A549 treated with AZD2906 at 1 μM for 4 hours (cell line): Measurements from ENCODE around the gene ZNF552. TPM values are rescaled to one million over a fixed set of nuclear protein-coding genes. Genes with fewer than 3 reads are reported as not detected.

Source experiments
- total RNA-seq: library from RNA; stranded (reverse); fragments of 200-300 nt; extraction: Qiagen RNA extraction; gene quantifications from 5 replicates; pipeline ENCODE4 v1.2.3, GENCODE V29; 2022

ZNF552 gene
- 4.5 to 6.0 TPM (median 5.1 TPM) in 5 replicates for total RNA-seq

DNA sequence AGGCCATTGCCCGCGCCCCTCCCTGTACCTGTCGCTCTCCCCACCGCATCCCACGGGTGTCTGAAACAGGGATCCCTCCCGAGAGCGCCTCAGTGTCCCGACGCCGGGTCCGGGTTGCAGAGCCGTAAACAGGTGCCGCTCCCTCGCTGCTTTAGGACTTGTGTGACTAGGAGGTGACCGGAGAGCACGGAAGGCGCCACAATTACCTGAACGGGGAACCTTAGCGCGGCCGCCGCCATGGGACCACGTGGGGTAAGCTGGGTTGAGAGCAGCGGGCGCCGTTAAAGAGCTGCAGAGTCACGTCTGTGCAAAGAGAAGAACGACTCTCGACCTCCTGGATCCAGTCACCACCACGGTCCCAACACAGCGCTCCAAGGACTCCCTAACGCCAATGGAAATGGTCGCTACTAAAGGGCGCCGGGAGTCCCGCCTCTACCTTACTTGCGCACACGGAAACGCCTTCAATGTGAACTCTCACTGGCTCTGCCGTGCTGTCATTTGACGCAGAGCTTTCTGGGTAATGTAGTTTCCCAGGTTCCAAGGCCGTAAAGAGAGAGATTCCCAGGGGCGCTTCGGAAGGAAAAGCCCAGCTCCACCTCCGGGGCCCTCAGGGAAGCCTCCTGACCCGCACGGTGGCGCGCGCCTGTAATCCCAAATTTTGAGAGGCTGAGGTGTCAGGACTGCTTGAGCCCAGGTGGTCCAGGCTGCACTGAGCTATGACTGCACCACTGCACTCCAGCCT lies at the start of gene ZNF552:
ZNF552 (minus strand) TSS at position 409 of the 742 bp plus-strand sequence; CDS start at position 239, 170 bp downstream.

DNA sequence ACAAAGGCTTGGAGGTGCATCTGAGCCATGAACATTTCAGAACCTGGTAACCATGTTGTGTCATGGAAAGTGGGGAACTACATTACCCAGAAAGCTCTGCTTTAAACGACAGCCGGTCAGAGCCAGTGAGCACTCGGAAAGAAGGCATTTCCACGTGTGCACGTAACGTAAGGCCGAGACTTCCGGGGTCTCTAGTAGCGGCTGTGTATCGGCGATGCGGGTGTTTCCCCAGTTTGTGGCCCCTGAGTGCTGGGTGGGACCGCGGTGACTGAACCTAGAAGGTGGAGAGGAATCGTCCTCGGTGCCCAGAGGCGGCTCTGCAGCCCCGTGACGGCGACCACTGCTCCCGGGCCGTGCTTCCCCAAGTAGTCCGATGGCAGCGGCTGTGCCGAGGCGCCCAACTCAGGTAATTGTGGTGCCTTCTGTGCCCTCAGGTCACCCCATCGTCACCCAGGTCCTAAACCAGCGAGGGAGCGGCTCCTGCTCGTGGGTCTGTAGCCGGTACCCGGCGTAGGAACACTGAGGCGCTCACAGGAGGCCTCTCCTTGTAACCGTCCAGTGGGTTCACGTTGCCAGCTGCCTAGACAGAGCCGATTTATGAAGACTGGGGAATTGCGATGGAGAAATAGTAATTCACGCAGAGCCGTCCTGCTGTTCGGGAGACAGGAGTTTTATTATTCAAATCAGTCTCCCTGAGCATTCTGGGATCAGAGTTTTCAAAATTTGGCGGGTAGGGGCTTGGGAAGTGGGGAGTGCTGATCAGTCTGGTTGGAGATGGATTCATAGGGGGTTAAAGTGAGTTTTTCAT lies 35.2 kb upstream of the ZNF552 start, which contains the start of gene ZNF587:
ZNF587 (plus strand) TSS at position 194 of the 808 bp plus-strand sequence; CDS start at position 374, 180 bp downstream.

DNA sequence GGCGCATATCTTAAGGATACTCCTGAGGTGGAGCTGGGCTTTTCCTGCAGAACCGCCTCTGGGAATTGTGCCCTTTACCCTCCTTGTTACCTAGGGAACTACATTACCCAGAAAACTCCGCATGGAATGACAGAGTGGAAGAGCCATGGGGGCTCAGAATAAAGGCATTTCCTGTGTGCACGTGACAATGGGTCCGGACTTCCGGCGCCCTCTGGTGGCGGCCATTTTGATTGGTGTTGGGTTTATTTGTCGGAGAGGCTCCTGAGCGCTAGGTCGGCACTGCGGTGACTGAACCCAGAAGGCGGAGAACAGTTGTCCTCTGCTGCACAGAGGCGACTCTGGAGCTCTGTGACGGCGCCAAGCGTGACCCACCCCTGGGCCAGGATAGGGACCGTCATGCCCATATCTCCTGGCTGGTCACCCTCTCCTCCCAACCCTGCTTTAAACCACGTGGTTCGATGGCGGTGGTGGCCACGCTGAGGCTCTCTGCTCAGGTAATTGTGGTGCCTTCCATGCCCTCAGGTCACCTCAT lies 15.4 kb upstream of the ZNF552 start, which contains the start of gene ZNF587B:
ZNF587B (plus strand) TSS at position 229 of the 532 bp plus-strand sequence; CDS start at position 459, 230 bp downstream.

DNA sequence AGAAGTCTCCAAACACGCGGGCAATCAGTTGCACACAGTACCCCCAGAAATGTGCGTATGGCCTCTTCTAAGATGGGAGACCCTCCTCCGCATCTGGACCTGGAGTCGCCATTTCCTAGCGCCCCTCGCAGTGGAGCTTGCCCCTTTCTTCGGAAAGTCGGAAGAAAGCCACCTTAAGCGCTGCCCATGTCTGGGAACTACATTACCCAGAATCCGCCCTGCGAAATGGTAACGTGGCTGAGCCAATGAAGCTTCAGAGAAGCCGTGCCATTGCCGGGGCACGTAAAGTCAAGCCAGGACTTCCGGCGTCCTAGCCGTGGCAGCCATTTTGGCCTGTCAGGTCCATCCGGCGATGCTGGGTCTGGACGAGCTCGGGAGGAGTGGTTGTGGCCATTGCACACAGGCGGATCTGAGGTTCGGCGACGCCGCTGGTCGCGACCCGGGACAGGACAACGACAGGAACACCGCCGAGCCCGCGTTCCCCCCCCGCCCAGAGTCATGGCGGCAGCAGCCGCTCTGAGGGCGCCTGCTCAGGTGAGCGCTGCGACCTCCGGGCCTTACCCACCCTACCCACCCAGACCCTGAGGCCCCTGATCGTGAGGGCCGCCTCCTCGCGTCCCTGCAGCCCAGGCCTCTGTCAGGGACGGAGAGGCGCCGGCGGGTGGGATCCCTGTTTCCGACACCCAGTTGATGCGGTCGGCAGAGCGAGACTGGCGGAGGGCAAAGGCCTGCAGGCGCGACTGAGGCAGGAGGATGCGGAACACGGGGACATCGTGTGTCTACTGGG lies 45.2 kb downstream of the ZNF552 start, which contains the start of gene ZNF586:
ZNF586 (plus strand) TSS at position 332 of the 787 bp plus-strand sequence; CDS start at position 499, 167 bp downstream.

Other genes with a start within 250 kb of the ZNF552 start
- 3.9 to 4.7 TPM (median 4.4 TPM) in 5 replicates for gene ZNF416, start 236.0 kb downstream of the ZNF552 start, total RNA-seq
- 0.07 TPM in 1 of 5 replicates, not detected in the others for gene ZIK1, start 230.8 kb downstream of the ZNF552 start, total RNA-seq
- gene ZNF530, start 215.0 kb downstream of the ZNF552 start, total RNA-seq = 4.8 to 6.2 TPM (median 5.4 TPM) in 5 replicates
- gene ZNF134, start 200.7 kb downstream of the ZNF552 start, total RNA-seq = 7.3 to 9.0 TPM (median 8.3 TPM) in 5 replicates
- 5.3 to 6.4 TPM (median 6.2 TPM) in 5 replicates for gene ZNF211, start 181.7 kb downstream of the ZNF552 start, total RNA-seq
- gene ZSCAN4, start 146.0 kb downstream of the ZNF552 start, total RNA-seq = not detected in 5 replicates
- gene ZNF551, start 132.9 kb downstream of the ZNF552 start, total RNA-seq = 4.7 to 5.6 TPM (median 5.2 TPM) in 5 replicates
- not detected in 5 replicates for gene ZNF154, start 105.7 kb downstream of the ZNF552 start, total RNA-seq
- gene ZNF671, start 87.3 kb downstream of the ZNF552 start, total RNA-seq = 0.84 to 1.1 TPM (median 1.0 TPM) in 5 replicates
- 4.8 to 5.8 TPM (median 5.4 TPM) in 5 replicates for gene ZNF776, start 68.1 kb downstream of the ZNF552 start, total RNA-seq
- 6.0 to 6.9 TPM (median 6.5 TPM) in 5 replicates for gene ZNF586, start 45.2 kb downstream of the ZNF552 start, total RNA-seq
- 6.2 to 9.4 TPM (median 6.7 TPM) in 5 replicates for gene ZNF587B, start 15.4 kb upstream of the ZNF552 start, total RNA-seq
- 5.0 to 7.2 TPM (median 5.8 TPM) in 5 replicates for gene ZNF587, start 34.9 kb upstream of the ZNF552 start, total RNA-seq
- gene ZNF814, start 74.1 kb upstream of the ZNF552 start, total RNA-seq = 1.6 to 2.6 TPM (median 2.3 TPM) in 5 replicates
- gene ZNF417, start 101.7 kb upstream of the ZNF552 start, total RNA-seq = 3.0 to 5.4 TPM (median 3.7 TPM) in 5 replicates
- 0.84 to 1.5 TPM (median 1.2 TPM) in 5 replicates for gene ZNF418, start 120.5 kb upstream of the ZNF552 start, total RNA-seq
- 0.88 to 1.2 TPM (median 1.1 TPM) in 5 replicates for gene ZNF256, start 132.8 kb upstream of the ZNF552 start, total RNA-seq
- gene C19orf18, start 159.6 kb upstream of the ZNF552 start, total RNA-seq = 0.07 to 0.08 TPM in 2 of 5 replicates, not detected in the others
- 1.6 to 2.4 TPM (median 2.3 TPM) in 5 replicates for gene ZNF606, start 187.9 kb upstream of the ZNF552 start, total RNA-seq
- gene ZSCAN1, start 219.1 kb upstream of the ZNF552 start, total RNA-seq = not detected in 5 replicates
- gene ZNF135, start 244.4 kb upstream of the ZNF552 start, total RNA-seq = not detected in 5 replicates